ENCODE data around the gene SCRG1. TPM values are rescaled to one million over a fixed set of nuclear protein-coding genes. Genes with fewer than 3 reads are reported as not detected.

The SCRG1 gene
- total RNA-seq, 1 donor from 2014 or later = 4.3 TPM

- Mint-ChIP-seq H3K4me3 (ENCODE audit: unreplicated experiment) (no peak overlapping the region), H3K27me3 (ENCODE audit: low read depth, unreplicated experiment) (no peaks in the 10 kb centered on the region), H3K27ac (ENCODE audit: unreplicated experiment) (no peak overlapping the region), H3K36me3 (ENCODE audit: low read depth, unreplicated experiment) (no peaks in the 10 kb centered on the region), H3K4me1 (ENCODE audit: low read depth, unreplicated experiment) (peaks cover 4% of the 10 kb centered on the region), H3K9me3 (ENCODE audit: unreplicated experiment) (no peaks in the 10 kb centered on the region)
- H3K9me3 ChIP-seq (ENCODE audit: insufficient read depth, low read depth, low read length) = no peaks in the 10 kb centered on the region
- H3K4me1 ChIP-seq (ENCODE audit: insufficient read depth, low read length) = peaks cover 9% of the 10 kb centered on the region
- H3K36me3 ChIP-seq (ENCODE audit: insufficient read depth, low read length) = no peaks in the 10 kb centered on the region
- peaks cover 10% of the 10 kb centered on the region for H4K20me1 ChIP-seq (ENCODE audit: insufficient read depth, low read length)
- H3K27me3 ChIP-seq (ENCODE audit: insufficient read depth, low read length) = no peaks in the 10 kb centered on the region
- peaks cover 18% of the 10 kb centered on the region for H3K79me2 ChIP-seq (ENCODE audit: insufficient read depth, low read length)
- no peak overlapping the region for H3K27ac ChIP-seq (ENCODE audit: low read depth, low read length)
- H3K4me3 ChIP-seq (ENCODE audit: insufficient read depth, low read depth, low read length) = no peak overlapping the region
- TF ChIP-seq, protein P1, sequence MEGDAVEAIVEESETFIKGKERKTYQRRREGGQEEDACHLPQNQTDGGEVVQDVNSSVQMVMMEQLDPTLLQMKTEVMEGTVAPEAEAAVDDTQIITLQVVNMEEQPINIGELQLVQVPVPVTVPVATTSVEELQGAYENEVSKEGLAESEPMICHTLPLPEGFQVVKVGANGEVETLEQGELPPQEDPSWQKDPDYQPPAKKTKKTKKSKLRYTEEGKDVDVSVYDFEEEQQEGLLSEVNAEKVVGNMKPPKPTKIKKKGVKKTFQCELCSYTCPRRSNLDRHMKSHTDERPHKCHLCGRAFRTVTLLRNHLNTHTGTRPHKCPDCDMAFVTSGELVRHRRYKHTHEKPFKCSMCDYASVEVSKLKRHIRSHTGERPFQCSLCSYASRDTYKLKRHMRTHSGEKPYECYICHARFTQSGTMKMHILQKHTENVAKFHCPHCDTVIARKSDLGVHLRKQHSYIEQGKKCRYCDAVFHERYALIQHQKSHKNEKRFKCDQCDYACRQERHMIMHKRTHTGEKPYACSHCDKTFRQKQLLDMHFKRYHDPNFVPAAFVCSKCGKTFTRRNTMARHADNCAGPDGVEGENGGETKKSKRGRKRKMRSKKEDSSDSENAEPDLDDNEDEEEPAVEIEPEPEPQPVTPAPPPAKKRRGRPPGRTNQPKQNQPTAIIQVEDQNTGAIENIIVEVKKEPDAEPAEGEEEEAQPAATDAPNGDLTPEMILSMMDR (IDR thresholded peaks at IDR 0.05; ENCODE audit: insufficient read depth, low read depth, low read length) = no peak
- no peak for DNase-seq (ENCODE audit: low read depth)
- no peak for FAIRE-seq
- H3K4me2 ChIP-seq (ENCODE audit: low read length) = no peak overlapping the region
- H2AFZ ChIP-seq (ENCODE audit: low read depth, low read length) = no peak overlapping the region
- no peak overlapping the region for H3K9ac ChIP-seq (ENCODE audit: low read length)
Measured at GRCh38 chr4:173337463-173337862, 61.5 kb downstream of the SCRG1 start.

GRCh38 chr4:173334891-173335752 is 63.8 kb downstream of the SCRG1 start:
- H3K36me3 ChIP-seq (ENCODE audit: insufficient read depth, low read length) = peaks cover 3% of the 10 kb centered on the region
- H3K4me1 Mint-ChIP-seq (ENCODE audit: low read depth, unreplicated experiment) = peaks cover 4% of the 10 kb centered on the region
- H3K27me3 ChIP-seq (ENCODE audit: insufficient read depth, low read length) = no peaks in the 10 kb centered on the region
- H3K36me3 Mint-ChIP-seq (ENCODE audit: low read depth, unreplicated experiment) = no peaks in the 10 kb centered on the region
- TF ChIP-seq, protein P1 (IDR thresholded peaks at IDR 0.05; ENCODE audit: insufficient read depth, low read depth, low read length) = no peak
- TF ChIP-seq EZH2 (IDR thresholded peaks at IDR 0.05; ENCODE audit: insufficient read depth, low read length) = no peak
- no peaks in the 10 kb centered on the region for H3K9me3 Mint-ChIP-seq (ENCODE audit: unreplicated experiment)
- H3K9ac ChIP-seq (ENCODE audit: low read length) = peak overlapping the region; percentile 98
- H3K27ac Mint-ChIP-seq (ENCODE audit: unreplicated experiment) = peak overlapping the region; percentile 88
- no peak for FAIRE-seq
- no peaks in the 10 kb centered on the region for H3K9me3 ChIP-seq (ENCODE audit: insufficient read depth, low read depth, low read length)
- peak overlapping the region; percentile 81 for H2AFZ ChIP-seq (ENCODE audit: low read depth, low read length)
- peaks cover 9% of the 10 kb centered on the region for H3K4me1 ChIP-seq (ENCODE audit: insufficient read depth, low read length)
- no peaks in the 10 kb centered on the region for H3K27me3 Mint-ChIP-seq (ENCODE audit: low read depth, unreplicated experiment)
- H3K4me3 Mint-ChIP-seq (ENCODE audit: unreplicated experiment) = peak overlapping the region; percentile 94
- H3K27ac ChIP-seq (ENCODE audit: low read depth, low read length) = peak overlapping the region; percentile 86
- H3K79me2 ChIP-seq (ENCODE audit: insufficient read depth, low read length) = peaks cover 40% of the 10 kb centered on the region
- H3K4me3 ChIP-seq (ENCODE audit: insufficient read depth, low read depth, low read length) = peak overlapping the region; percentile 92
- peak; percentile 62 for DNase-seq (ENCODE audit: low read depth)
- H3K4me2 ChIP-seq (ENCODE audit: low read length) = peak overlapping the region; percentile 92
- H4K20me1 ChIP-seq (ENCODE audit: insufficient read depth, low read length) = peaks cover 14% of the 10 kb centered on the region

Other genes starting within 250 kb of the SCRG1 start
- 97.6 and 98.5 TPM in 2 replicates for gene GALNT7, start 230.3 kb downstream of the SCRG1 start, total RNA-seq
- gene HMGB2, start 64.8 kb downstream of the SCRG1 start, total RNA-seq = 12.3 and 18.3 TPM in 2 replicates
- 8.8 and 9.4 TPM in 2 replicates for gene SAP30, start 28.2 kb downstream of the SCRG1 start, total RNA-seq
- gene HAND2, start 131.1 kb upstream of the SCRG1 start, total RNA-seq = not detected in 2 replicates

Data from astrocyte (in vitro differentiated cells and primary cell).